ENCODE measurements around the gene CLDND2.

CLDND2 gene

DNA sequence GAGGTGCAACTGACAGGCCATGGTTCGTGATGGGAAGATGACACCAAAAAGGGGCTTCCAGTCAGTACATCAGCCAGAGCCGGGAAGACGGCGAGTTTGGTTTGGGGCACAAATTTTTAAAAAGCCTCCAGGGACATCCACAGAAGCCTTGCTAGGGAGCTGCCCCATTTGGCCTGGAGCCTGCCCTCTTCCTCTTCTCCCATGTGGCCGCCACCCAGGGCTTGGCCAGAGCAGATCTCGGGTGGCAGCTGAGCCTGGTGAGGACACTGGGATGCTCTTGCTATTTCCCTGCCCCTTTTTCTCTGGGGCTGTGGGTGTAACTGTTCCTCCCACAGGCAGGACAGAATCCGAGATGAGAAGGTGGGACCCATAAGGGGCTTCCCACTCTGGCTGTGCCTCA is 10.9 kb downstream of the CLDND2 start:
- H3K4me2 ChIP-seq: no peak overlapping the region
- H3K4me3 ChIP-seq: no peak overlapping the region
- no peaks in the 10 kb centered on the region for H4K20me1 ChIP-seq
- H3K36me3 ChIP-seq: peaks cover 11% of the 10 kb centered on the region; the same call in 1 of the 2 replicates
- H3K9ac ChIP-seq: no peak overlapping the region
- TF ChIP-seq Cebpa-rat (IDR thresholded peaks at IDR 0.05): no peak
- no peak overlapping the region for H3K27ac ChIP-seq
- no peaks in the 10 kb centered on the region for H3K9me3 ChIP-seq
- H3K4me1 ChIP-seq: peaks cover 17% of the 10 kb centered on the region
- H3K27me3 ChIP-seq: no peaks in the 10 kb centered on the region

DNA sequence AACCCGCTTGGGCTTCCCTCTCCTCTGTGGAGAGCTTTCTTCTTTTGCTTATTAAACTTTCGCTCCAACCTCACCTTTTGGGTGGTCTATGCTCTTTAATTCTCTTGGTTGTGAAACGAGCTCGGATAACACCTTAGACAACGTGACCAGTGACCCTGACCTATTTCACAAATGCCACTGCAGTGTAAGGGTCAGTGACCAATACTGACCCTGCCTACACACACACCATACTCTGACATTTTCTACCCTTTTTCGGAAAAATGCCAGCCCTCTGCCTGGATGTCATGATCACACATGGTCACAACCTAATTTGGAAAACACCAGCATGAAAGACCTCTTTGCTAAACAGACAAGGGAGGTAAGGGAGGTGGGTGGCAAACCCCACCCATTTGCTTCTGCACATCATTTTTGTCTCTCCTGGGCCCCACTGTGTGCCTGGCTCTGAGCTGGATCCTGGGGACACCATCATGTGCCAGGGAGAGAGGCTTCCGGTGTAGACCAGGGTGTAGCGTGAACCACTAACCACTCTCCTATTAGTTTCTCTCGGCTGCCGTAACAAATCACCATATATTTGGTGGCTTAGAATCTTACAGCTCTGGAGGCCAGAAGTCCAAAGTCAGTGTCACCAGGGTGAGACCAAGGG is 12.5 kb downstream of the CLDND2 start:
- Histone ChIP-seq H3K4me2 (no peak overlapping the region), H3K9me3 (no peaks in the 10 kb centered on the region), H3K36me3 (peaks cover 27% of the 10 kb centered on the region), H3K4me3 (no peak overlapping the region), H3K4me1 (peaks cover 4% of the 10 kb centered on the region; the same call in 1 of the 2 replicates), H3K9ac (no peak overlapping the region), H3K27me3 (no peaks in the 10 kb centered on the region), H3K27ac (no peak overlapping the region), H4K20me1 (no peaks in the 10 kb centered on the region)
- TF ChIP-seq Cebpa-rat (IDR thresholded peaks at IDR 0.05): no peak

DNA sequence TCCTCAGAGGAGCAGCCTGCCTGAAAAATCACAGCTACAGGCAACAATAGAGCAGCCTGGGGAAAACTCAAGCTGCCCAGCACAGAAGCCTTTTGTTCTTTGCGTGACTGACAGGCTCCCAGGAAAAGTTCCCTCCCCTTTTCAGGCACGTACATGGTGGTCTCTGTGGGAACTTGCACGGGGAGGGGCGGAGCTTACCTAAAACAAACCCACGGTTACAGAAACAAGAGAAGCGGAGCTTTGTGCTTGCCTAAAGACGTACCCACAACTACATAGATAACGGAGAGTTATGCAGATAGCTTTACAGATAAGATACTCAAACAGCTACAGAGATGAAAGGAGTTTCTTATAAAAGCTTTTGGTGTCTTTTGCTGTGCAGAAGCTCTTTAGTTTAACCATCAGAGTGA is 14.1 kb downstream of the CLDND2 start:
- H3K9me3 ChIP-seq: no peaks in the 10 kb centered on the region
- peak overlapping the region; percentile 8; the same call in 1 of the 2 replicates for H3K9ac ChIP-seq
- H4K20me1 ChIP-seq: no peaks in the 10 kb centered on the region
- peaks cover 41% of the 10 kb centered on the region for H3K36me3 ChIP-seq
- H3K27ac ChIP-seq: no peak overlapping the region
- no peak overlapping the region for H3K4me2 ChIP-seq
- 0 out of 2 replicates have a peak, but pooled peaks cover 4% of the 10 kb centered on the region for H3K4me1 ChIP-seq
- H3K4me3 ChIP-seq: no peak overlapping the region
- no peak for TF ChIP-seq Cebpa-rat (IDR thresholded peaks at IDR 0.05)
- no peaks in the 10 kb centered on the region for H3K27me3 ChIP-seq

DNA sequence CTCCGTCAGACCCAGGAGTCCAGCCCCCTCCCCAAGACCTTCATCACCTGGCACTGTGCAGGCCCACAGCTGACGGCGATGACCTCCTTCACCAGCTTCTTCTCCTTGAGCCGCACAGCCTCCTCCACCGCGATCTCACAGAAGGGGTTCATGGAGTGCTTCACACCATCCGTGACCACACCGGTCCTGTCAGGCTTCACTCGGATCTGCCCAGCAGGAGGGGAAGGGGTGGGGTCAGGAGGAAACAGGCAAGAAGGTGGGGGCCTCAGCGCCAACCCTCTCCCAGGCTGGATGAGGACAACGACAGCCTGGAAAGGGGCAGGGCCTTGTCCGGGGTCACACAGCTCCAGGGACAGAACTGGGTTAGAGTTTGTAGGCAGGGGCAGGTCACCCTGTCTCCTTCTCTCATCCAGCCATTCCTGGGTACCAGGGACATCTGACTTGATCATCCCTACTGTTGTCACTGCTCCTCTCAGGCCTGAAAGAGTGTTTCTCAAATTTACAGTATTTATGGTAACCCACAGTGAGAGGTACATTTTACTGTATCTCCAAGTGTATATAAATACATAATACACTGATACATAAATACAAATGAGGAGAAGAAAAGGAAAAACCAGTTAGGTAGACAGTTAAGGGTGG is 14.6 kb downstream of the CLDND2 start:
- Histone ChIP-seq H3K27ac (no peak overlapping the region), H3K36me3 (peaks cover 45% of the 10 kb centered on the region), H3K9ac (peak overlapping the region; percentile 8; the same call in 1 of the 2 replicates), H3K4me1 (0 out of 2 replicates have a peak, but pooled peaks cover 4% of the 10 kb centered on the region), H3K4me2 (no peak overlapping the region), H3K9me3 (no peaks in the 10 kb centered on the region), H4K20me1 (no peaks in the 10 kb centered on the region), H3K27me3 (no peaks in the 10 kb centered on the region), H3K4me3 (no peak overlapping the region)
- no peak for TF ChIP-seq Cebpa-rat (IDR thresholded peaks at IDR 0.05)

DNA sequence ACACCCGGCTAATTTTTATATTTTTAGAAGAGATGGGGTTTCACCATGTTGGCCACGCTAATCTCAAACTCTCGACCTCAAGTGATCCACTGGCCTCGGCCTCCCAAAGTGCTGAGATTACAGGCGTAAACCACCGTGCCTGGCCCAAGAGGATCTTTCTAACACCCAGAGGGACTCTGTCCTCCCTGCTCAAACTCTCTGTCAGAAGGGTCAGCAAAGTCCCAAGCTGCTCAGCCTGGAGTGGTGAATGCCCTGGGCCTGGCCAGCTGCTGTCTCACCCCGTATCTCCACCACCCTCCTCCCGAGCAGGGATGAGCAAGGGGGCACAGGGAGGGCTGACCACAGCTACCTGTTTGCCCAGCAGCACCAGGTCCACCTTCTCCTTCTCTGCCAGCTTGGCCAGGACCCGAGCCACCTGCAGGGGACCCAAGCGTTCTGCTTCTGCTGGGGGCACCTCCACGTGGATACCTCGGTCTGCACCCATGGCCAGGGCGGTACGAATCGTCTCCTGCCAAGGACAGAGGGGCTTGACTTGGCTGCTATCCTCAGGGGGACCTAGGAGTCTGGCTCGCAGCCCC is 15.9 kb downstream of the CLDND2 start:
- no peak overlapping the region for H3K9ac ChIP-seq
- H3K4me3 ChIP-seq: no peak overlapping the region
- peaks cover 49% of the 10 kb centered on the region for H3K36me3 ChIP-seq
- TF ChIP-seq Cebpa-rat (IDR thresholded peaks at IDR 0.05): no peak
- no peak overlapping the region for H3K27ac ChIP-seq
- H4K20me1 ChIP-seq: no peaks in the 10 kb centered on the region
- H3K27me3 ChIP-seq: no peaks in the 10 kb centered on the region
- H3K9me3 ChIP-seq: no peaks in the 10 kb centered on the region
- 0 out of 2 replicates have a peak, but pooled peaks cover under 1% of the 10 kb centered on the region for H3K4me1 ChIP-seq
- no peak overlapping the region for H3K4me2 ChIP-seq

GRCh38 chr19:51351266-51351990 is 17.4 kb downstream of the CLDND2 start:
- H3K9ac ChIP-seq: no peak overlapping the region
- H4K20me1 ChIP-seq: no peaks in the 10 kb centered on the region
- peaks cover 59% of the 10 kb centered on the region for H3K36me3 ChIP-seq
- H3K4me3 ChIP-seq: no peak overlapping the region
- H3K4me1 ChIP-seq: no peaks in the 10 kb centered on the region
- no peak overlapping the region for H3K4me2 ChIP-seq
- no peaks in the 10 kb centered on the region for H3K9me3 ChIP-seq
- H3K27ac ChIP-seq: no peak overlapping the region
- H3K27me3 ChIP-seq: no peaks in the 10 kb centered on the region
- TF ChIP-seq Cebpa-rat (IDR thresholded peaks at IDR 0.05): no peak

DNA sequence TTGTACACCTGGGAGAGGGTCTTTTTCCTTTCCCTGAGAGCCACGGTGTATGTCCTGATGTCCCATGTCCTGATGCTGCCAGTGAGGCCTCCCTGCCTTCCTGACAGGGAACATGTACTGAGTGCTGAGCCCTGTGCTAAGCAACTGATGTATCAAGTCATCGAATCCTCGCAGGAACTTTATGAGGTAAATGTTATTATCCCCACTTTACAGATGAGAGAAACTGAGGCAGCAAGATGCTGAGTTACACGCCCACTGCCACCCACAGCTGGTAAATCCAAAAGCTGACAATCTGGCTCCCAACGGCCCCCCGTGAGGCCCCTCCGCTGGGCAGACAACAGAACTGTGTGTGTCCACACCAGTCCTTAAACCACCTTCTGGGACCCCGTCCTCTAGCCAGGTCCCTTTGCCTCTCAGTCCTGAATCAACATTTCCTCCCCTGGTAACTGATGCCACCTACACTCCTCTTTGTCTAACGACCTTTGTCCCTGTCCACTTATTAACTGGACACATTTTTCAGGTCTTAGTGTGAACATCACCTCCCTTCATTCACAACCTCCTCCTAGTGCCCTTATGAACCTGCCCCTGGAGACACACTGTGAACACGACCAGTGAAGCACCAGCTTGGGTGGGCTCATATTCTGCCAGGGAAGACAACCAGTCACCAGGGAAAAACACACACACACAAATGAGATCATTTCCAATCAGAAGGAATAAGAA is 21.4 kb downstream of the CLDND2 start:
- Histone ChIP-seq H4K20me1 (no peaks in the 10 kb centered on the region), H3K4me1 (peaks cover 21% of the 10 kb centered on the region), H3K4me2 (no peak overlapping the region), H3K9me3 (no peaks in the 10 kb centered on the region), H3K27me3 (no peaks in the 10 kb centered on the region), H3K27ac (no peak overlapping the region), H3K36me3 (peaks cover 66% of the 10 kb centered on the region), H3K4me3 (no peak overlapping the region), H3K9ac (no peak overlapping the region)
- no peak for TF ChIP-seq Cebpa-rat (IDR thresholded peaks at IDR 0.05)

- H3K27ac ChIP-seq: no peak overlapping the region
These were observed 22.1 kb downstream of the CLDND2 start for GRCh38 chr19:51346742-51347141.

GRCh38 chr19:51345076-51345620 is 23.7 kb downstream of the CLDND2 start:
- H3K27me3 ChIP-seq: peaks cover 13% of the 10 kb centered on the region
- no peaks in the 10 kb centered on the region for H3K9me3 ChIP-seq
- H3K27ac ChIP-seq: no peak overlapping the region
- no peak overlapping the region for H3K9ac ChIP-seq
- no peak overlapping the region for H3K4me3 ChIP-seq
- H3K4me2 ChIP-seq: no peak overlapping the region
- no peaks in the 10 kb centered on the region for H4K20me1 ChIP-seq
- no peak for TF ChIP-seq Cebpa-rat (IDR thresholded peaks at IDR 0.05)
- peaks cover 28% of the 10 kb centered on the region for H3K4me1 ChIP-seq
- H3K36me3 ChIP-seq: peaks cover 45% of the 10 kb centered on the region

More at GRCh38 chr19:51346742-51347141, 22.1 kb downstream of the CLDND2 start:
- Histone ChIP-seq H3K36me3 (peaks cover 61% of the 10 kb centered on the region), H3K27me3 (no peaks in the 10 kb centered on the region), H4K20me1 (no peaks in the 10 kb centered on the region), H3K4me1 (peaks cover 21% of the 10 kb centered on the region), H3K4me3 (no peak overlapping the region), H3K9ac (no peak overlapping the region), H3K4me2 (no peak overlapping the region), H3K9me3 (no peaks in the 10 kb centered on the region)
- no peak for TF ChIP-seq Cebpa-rat (IDR thresholded peaks at IDR 0.05)

Measured in BLaER1 (cell line).